HG02678 (cell line): ENCODE measurements around the gene TRIM47.

Source experiments
- ATAC-seq: cut with Tn5 transposase; IDR thresholded peaks from one replicate; pipeline ENCODE4 v1.9.1; 2021; ENCODE audit warnings: mild to moderate bottlenecking, moderate library complexity; ENCODE audit not compliant: unreplicated experiment

TRIM47 gene

DNA sequence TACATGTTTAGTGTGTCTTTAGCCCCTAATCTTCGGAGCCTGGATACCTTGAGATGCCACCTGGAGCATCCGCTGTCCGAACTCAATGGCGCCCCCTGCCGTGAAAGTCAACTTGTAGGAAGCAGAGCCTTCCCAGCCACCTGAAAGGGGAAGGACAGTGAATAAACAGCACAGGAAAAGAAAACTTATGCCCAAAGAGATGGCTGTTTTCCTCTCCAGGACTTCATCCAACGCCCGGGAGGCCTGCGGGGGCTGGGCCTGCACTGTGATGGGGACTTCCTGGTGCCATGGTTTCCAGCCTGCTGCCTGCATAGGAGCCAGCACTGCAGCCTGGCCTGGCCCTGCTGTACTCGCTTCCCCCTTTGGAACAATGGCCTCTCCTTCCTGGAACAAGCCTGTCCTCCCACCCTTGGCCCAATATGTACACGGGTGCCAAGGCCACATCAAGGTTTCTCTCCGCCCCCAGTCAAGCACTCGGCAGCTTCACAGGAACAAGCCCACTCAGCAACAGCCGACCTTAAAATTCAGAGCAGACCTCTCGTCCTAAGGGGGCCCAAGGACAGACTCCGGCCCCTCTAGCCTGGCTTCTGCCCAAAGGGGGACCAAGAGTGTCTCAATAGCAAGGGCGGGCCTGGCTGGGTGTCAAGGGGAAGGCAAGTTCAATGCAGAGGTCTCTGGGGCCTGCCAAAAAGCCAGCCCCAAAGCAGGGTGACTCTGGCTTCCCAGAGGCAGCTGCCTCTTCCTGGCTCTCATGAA is 29.7 kb downstream of the TRIM47 start:
- ATAC-seq = no peak

DNA sequence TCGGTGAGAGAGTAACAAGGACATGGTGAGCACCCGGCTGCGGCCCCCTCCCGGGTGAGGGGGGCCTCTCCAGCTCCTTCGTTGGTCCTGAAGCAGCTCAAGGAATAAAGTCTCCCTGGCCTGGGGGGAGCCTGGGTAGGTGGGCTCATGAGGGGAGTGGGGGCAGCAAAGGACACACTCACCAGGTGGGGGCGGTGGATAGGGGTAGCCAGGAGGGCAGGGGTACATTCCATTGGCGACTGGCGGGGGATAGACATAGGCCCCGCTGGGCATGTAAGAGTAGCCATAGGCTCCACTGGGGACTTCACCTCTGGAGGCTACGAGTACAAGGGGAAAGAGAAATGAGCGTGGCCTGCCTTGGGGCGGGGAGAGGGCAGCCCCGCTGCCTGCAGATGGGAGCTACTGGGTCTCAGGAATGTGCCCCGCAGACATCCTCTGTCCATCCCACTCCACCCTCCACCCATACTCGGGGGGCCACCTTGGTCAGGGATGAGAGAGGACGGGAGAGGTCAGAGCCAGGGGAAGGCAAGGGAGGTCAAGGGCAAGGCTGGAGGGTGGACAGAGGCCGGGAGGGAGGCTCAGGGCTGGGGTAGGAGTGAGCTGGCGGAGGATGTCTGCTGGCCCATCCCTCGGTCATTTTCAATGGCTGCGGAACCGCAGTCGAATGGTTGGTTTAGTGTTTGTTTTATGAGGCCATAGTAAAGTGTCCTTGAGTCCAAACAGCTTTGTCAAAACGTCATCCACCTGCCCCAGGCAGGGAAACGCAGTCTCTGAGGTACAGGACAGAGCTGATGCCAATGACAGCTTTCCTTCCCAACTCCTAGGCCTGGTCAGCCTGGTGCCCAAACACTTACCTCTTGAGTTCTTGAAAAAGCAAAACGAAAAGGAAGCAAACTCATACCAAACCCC is 30.5 kb downstream of the TRIM47 start:
- ATAC-seq = no peak

DNA sequence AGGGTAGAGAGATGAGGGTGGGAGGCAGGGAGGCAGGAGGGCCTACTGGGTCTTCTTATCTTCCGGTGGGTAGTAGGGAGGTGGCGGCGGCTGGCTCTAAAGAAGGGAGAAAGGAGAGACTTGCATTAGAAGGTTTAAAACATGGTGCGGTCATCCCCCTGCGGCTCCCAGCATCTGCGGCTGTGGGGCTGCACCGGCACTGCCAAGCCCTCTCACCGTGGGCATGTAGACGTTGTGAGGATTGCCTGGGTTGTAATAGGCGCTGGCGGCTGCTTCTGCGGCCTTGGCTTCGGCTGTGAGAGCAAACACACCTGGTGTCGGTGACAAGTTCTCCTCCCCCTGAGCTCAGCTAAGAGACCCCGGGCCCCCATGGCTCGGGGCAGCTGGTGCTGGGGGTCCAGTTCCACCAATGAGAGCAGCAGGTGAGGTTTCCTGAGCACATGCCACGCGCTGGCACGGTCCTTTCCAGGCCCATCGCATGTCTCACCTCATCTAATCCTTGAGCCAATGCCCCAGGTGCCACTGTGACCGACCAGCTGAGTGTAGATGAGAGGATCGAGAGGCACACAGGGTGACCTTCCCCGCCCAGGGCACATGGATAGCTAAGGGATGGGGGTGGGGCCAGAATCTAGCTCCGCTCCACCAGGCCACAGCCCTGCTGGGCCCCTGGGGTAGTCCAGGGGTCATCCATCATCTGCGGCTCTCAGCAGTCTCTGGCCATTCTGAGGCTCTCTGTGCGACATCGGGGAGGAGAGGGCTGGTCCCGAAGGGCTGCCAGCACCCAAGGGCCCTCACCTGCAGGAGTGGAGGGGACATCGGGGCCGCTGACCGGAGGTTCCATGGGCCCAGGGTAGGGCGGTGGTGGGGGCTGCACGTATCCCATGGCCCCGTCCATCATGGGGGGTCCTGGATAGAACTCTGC is 31.4 kb downstream of the TRIM47 start:
- ATAC-seq = no peak

DNA sequence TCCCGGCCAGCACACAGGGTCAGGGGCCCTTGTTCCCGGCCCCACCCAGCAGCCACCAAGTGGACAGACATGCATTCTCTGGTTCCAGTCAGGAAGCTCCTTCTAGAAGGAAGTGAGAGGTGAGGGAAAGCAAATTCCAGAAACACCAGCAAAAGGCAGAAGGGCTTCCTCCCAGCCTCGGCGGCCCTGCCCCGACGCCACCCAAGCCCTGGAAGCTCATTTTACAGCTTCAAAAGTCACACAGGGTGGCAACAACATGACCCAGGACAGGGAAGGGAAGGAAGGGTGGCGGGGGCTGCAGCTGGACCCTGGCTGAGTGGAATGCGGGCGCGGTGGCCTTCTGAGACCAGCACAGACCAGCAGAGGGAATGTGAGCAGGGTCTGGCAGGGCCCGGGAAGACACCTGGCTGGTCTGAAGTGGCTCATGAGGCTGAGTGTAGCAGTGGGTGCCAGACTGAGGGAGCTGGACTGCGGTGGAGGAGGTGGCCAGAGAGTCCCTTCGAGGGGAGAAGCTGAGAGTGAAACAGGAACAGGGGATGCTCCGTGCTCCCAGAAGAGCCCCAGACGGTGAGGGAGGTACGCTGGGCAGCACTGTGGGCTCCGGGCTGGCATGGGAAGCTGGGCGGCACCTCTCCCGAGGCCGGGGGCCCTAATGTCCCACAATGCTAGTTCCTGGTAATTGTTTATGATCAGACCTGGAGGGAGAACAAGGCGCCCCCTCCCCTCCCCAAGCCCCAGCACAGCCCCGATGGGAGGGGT is 32.3 kb downstream of the TRIM47 start:
- no peak for ATAC-seq

DNA sequence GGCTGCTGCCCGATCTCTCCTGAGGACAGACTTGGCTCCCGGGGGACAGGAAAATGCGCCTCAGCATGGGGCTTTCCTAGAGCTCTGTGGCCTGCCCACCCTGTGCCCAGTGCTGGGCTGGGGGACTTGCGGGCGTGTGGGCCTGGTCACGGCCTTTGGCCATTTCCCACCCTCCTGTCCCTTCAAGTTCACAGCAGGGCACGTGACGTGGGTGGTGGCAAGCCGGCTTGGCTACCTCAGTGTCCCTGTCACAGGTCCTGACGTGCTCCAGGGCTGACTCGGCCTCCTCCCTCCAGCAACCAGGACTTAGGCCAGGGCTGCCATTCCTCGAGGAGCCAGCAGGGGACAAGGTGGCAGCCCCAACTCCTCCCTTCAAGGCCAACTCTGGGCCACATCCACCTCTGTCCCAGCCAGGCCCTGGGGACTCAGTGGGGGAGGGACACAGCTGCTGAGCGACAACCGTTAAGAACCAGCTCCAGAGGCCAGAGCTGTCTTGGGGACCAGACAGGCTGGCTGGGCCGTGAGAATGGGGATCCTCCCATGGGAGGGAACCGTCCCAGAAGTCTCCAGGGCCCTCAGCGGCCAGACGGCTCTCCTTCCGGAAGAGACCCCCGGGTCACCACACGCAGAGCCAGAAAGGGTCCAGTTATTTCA is 33.2 kb downstream of the TRIM47 start:
- peak; percentile 77 for ATAC-seq

DNA sequence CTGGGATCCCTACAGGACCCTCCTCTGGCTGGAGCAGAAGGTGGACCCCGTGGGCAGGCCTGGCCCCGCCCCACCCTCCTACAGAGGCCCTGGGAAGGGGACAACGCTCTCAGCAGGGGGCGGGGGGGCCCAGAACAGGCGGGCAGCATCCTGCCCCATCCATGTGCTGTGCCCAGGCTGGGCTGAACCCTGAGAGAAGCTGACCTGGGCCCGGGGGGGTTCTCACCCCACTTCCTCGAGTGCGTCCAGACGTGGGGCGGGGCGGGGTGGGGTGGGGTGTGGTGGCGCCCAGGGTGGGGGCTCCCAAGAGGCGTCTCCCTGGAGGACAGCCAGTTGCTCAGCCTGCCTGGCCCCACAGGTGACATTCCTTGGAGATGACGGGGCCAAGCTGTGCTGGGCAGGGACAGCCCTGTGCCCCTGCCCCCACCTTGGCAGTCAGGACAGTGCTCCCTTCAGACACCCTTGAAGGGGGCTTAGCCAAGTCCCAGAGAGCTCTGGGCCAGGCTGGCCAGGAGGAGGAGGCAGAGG is 33.8 kb downstream of the TRIM47 start:
- no peak for ATAC-seq

DNA sequence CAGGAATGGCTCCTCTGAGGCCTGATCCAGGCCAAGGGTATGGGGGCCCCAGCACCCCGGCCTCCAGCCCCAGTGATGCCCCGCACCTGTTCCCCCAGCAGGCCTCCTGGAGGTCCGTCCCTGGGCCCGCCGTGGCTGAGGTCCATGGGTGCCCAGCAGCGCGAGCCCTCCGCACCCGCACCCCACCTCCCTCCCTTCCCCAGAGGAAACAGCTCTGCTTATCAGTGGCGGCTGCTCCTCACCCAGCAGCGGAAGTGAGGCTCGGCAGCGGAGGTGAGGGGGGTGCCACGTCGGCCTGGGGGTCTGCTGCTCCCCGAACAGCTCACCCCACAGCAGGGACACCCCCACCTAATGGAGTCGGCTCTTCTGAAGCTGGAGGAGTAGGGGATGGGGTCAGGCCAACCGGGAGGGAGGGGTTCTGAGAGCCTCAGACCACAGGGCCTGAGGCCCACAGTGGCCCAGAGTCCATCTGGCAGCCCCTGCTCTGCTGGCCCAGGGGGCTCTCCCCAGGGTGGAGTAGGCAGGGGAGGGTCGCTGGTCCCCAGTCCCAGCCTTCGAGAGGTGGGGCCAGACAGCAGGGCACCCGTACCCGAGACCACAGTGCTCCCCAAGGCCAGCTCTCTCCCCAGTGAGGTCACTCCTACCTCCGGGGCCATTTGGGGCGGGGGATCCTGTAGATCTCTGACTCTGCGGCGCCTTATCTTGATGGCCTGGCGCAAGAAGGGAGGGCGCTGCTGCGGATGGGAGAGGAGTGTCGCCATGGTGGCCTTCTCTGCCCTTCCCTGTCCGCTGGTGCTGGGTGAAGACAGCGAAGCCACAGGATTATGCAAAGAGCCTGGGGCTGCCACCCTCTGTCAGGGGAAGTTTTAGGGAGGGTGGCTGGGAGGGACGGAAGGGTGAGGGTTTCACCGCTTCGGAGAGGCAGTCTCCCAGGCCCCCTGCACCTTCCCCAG is 34.5 kb downstream of the TRIM47 start, which contains the start of gene UNC13D:
Gene UNC13D, minus strand, starts transcription at position 828 of the 953 bp plus-strand sequence. Its CDS starts 67 bp downstream, at position 761.
- peak; percentile 37 for ATAC-seq

DNA sequence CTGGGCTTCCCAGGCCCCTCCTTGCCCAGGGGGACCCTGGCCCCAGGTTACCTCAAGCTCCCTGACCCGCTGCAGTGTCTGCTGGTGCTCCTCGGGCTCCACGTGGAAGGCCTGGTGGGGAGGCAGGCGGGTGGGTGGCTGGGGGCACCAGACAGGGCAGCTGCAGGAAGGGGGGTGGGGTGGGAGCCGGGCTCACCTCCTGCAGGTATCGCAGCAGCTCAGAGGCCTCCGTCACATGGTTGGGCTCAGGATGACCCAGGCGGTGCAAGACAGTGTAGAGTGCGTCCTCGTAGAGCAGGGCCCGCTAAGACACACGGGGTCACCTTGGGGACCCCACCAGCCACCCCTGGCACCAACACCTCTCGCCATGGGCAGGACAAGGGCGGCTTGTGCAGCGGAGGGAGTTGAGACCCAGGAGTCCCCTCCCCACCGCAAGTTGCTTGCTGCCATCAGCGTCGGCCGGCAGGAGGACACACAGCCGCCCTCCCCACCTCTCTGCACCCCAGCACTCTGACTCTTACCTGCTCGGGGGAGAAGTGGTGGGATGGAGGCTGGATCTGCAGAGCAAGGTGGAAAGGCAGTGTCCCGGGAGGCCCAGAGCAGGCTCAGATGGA is 35.3 kb downstream of the TRIM47 start:
- ATAC-seq = no peak

- no peak for ATAC-seq
Observed at GRCh38 chr17:75842411-75842810, 36.0 kb downstream of the TRIM47 start.

GRCh38 chr17:75840799-75841164 is 37.6 kb downstream of the TRIM47 start:
- ATAC-seq = no peak

DNA sequence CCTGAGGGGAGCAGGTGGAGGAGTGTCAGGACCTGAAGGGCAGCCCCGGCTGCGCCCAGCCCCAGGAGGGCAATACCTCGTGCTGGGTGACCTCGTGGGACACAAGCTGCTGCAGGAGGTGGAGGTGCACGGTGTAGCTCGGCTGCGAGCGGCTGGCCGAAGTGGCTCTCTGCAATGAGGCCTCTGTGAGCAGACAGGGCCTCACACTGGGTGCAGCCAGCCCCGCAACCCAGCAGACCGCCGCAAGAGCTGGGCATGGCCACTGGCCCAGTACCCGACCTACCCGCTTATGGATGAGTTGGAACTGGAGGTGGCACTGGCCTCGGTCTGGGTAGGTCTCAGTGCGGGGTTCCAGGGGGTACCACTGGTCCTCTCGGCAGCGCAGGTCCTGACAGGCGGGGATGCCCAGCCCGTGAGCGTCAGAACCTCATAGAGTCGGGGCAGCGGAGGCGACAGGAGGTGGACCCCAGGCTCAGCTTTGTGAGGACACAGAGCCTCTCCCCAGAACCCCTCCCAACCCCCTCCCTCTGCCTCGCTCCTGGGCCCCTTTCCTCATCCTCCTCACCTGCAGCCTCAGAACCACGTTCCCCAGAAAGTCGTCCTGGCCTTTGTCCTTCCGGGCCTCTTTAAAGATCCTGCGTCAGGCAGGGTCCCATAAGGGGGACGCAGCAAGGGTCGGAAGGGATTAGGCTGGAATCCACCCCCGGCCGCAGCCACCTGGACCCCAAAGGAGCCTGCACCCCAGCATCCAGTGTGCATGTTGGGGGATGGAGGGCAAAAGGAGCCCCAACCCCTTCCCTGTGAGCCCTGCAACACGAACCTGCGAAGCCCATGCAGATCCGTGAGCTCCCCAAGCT is 38.2 kb downstream of the TRIM47 start:
- no peak for ATAC-seq

DNA sequence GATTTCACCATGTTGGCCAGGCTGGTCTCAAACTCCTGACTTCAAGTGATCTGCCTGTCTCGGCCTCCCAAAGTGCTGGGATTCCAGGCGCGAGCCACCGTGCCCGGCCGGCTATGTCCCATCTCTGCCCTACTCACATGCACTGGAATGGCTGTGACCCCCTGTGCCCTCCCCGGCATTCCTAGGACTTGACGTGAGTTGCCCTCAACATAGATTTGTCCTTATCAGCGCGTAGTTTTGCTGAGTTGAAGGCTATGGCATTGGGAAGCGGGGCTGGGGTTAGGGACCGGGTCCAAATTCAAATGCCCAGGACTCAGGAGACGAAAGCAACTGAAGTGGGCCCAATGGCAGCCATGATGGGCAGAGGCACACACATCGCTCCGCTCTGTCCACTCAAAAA is 40.0 kb downstream of the TRIM47 start:
- no peak for ATAC-seq

- ATAC-seq = no peak
Observed at GRCh38 chr17:75837899-75838298, 40.5 kb downstream of the TRIM47 start.

DNA sequence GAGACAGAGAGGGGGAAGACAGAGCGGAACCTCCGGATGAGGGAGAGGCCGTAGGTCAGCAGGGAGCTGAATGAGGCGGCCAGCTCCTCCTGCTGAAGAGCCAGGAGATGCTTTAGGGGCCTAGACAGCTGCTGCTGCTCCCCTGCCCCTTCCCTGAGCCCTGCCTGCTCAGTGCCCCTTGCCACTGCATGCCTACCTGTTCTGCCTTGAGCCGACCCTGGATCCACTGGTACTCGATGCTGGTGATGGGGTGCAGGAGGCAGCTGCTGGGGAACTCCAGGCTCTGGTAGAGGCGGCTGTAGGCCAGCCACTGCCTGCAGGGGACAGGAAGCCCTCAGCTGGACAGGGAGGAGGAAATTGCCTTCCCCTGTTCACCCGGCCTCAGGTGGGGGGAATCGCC is 41.8 kb downstream of the TRIM47 start:
- ATAC-seq = no peak

DNA sequence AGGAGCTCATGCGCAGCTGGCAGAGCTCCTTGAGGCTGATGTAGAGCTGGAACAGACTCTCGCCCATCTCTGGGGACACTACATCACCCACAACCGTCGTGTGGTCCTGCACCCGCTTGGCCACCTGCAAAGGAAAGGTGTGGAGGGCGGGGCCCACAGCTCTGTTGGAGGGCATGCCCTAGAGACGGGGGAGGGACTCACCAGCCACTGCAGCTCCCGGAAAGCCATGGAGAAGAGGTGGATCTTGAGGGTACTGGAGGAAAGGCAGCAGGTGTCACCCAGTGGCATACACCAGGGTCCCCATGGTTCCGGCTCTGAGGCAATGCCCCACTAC is 42.8 kb downstream of the TRIM47 start:
- no peak for ATAC-seq

DNA sequence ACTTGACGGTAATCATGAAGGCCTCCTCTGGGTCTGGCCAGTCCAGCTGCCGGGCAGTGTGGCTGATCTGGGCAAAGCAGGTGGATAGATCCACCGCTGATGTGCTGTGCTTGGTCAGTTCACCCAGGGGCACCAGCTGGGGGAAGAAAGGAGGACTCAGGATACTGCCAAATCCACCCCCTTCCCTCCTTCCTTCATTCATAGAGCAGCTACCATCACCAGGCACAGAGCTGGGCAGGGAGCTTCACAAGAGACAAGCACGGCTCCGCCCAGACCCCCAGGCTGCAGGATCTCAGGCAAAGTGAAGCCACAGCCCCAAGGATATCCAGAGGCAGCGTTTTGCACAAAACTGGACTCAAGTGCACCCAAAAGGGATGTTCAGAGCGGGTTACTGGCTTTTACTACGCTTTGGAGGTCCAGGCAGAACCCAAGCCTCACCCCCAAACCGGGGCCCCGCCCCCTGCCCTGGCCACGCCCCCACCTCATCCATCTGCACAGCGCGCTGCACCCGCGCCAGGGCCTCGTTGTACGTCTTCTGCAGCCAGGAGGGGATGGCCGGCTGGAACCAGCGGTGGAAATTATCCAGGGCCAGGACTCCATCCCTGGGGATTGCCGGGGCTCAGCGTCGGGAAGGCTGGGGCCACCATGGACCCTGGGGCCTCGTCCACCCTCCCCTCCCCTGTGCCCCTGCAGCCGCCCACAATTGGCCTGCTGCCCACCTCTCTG is 43.3 kb downstream of the TRIM47 start:
- no peak for ATAC-seq
